ENCODE data around the gene ITSN1. TPM values are rescaled to one million over a fixed set of nuclear protein-coding genes. Genes with fewer than 3 reads are reported as not detected.

The ITSN1 gene
- total and polyA plus RNA-seq, 2 of the 13 experiments (the other 11 are each of a cell fraction or from before 2014, with no cell fraction given) = 26.1 to 33.8 TPM

DNA sequence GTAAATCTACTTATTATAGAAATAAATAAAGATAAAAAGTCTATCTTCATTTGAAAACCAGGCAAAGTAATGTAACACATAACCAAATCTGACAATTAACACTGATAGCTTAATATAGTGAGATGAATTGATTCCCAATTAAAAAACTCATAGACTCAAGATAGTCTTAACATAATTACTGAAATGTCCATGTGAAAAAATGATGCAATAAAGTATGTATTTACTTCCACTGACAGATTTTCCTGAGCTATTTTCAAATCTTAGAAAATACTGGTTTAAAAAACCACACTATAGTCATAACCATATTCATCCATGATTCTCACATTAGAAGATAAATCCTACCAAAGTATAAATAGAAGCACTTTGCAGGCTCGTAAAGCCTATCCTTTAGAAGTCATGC is 44.2 kb upstream of the ITSN1 start:
- in situ Hi-C loops (cut with HindIII; ENCODE audit: extremely low pct_ligation_motif_present, low pct_unique_long_range_greater_than_20kb) = no loop called here
- Histone ChIP-seq H3K4me3 (replicated peaks in 1 of 3; ENCODE audit: insufficient read depth in 1 of 3, low read depth in 2 of 3, low read length in 3 of 3) (no peak overlapping the region), H3K36me3 (replicated peaks in 1 of 2; ENCODE audit: control insufficient read depth in 1 of 2, insufficient read depth in 2 of 2, low read length in 2 of 2) (peaks cover 4 to 29% of the 10 kb centered on the region in 2 experiments), H2AFZ (ENCODE audit: low read length) (no peak overlapping the region), H3K4me1 (ENCODE audit: insufficient read depth, low read length) (no peaks in the 10 kb centered on the region), H4K20me1 (ENCODE audit: insufficient read depth, low read length) (no peaks in the 10 kb centered on the region), H3K79me2 (ENCODE audit: insufficient read depth, low read length) (no peaks in the 10 kb centered on the region), H3K4me2 (ENCODE audit: low read depth, low read length) (no peak overlapping the region), H3K27me3 (ENCODE audit: control insufficient read depth in 1 of 2, insufficient read depth in 2 of 2, low read length in 2 of 2) (no peaks in the 10 kb centered on the region), H3K9ac (ENCODE audit: insufficient read depth, low read depth, low read length) (no peak overlapping the region), H3K27ac (ENCODE audit: extremely low read length, insufficient read depth, low read length) (no peak overlapping the region), H3K9me3 (ENCODE audit: low read length) (no peaks in the 10 kb centered on the region)
- ChIA-PET POLR2A (no interaction called here), CTCF (ENCODE audit: low intra/inter-chr PET ratio, low total read pairs) (no interaction called here)
- WGBS (ENCODE audit: low lambda C conversion rate) = 96% methylated on average over 1 of the region's 1 CpG
- DNase-seq (ENCODE audit: low spot score) (no peak), ATAC-seq (no peak), FAIRE-seq (no peak)
- intact Hi-C loops (cut with micrococcal nuclease; ENCODE audit: unreplicated experiment) = no loop called here
- peak; percentile 20; the same call in 1 of the 2 replicates for TF ChIP-seq ATF7 (IDR thresholded peaks at IDR 0.05)
- TF ChIP-seq ATF7 (CRISPR knock-in tag; IDR thresholded peaks at IDR 0.05) = no peak
- TF ChIP-seq ATF3 (CRISPR knock-in tag; IDR thresholded peaks at IDR 0.05) = no peak
- TF ChIP-seq KDM1A (CRISPR knock-in tag; IDR thresholded peaks at IDR 0.05) = no peak
- TF ChIP-seq ZBTB42 (CRISPR knock-in tag; IDR thresholded peaks at IDR 0.05) = no peak
- TF ChIP-seq KLF12 (CRISPR knock-in tag; IDR thresholded peaks at IDR 0.05; ENCODE audit: borderline replicate concordance) = no peak
- no TSS peak for BruUV-seq (replicated peaks)

- ChIA-PET POLR2A (no interaction called here), CTCF (ENCODE audit: low intra/inter-chr PET ratio, low total read pairs) (no interaction called here)
- H2AFZ ChIP-seq (ENCODE audit: low read length) = no peak overlapping the region
- no peaks in the 10 kb centered on the region for H4K20me1 ChIP-seq (ENCODE audit: insufficient read depth, low read length)
- intact Hi-C loops (cut with micrococcal nuclease; ENCODE audit: unreplicated experiment) = loop anchor here (5.0 kb wide), 2 partner anchors 61 to 161 kb away; no protein-coding TSS in a partner anchor
- ATAC-seq (no peak), DNase-seq (ENCODE audit: low spot score) (no peak), FAIRE-seq (no peak)
- no peak overlapping the region for H3K4me3 ChIP-seq (replicated peaks in 1 of 3; ENCODE audit: insufficient read depth in 1 of 3, low read depth in 2 of 3, low read length in 3 of 3)
- H3K27me3 ChIP-seq (ENCODE audit: control insufficient read depth in 1 of 2, insufficient read depth in 2 of 2, low read length in 2 of 2) = no peaks in the 10 kb centered on the region
- peaks cover 4 to 13% of the 10 kb centered on the region in 2 experiments; a peak in 3 of 5 replicates for H3K36me3 ChIP-seq (replicated peaks in 1 of 2; ENCODE audit: control insufficient read depth in 1 of 2, insufficient read depth in 2 of 2, low read length in 2 of 2)
- no peaks in the 10 kb centered on the region for H3K9me3 ChIP-seq (ENCODE audit: low read length)
- no TSS peak for BruUV-seq (replicated peaks)
- TF ChIP-seq ZNF468 (CRISPR knock-in tag; IDR thresholded peaks at IDR 0.05) = no peak
- TF ChIP-seq ZNF143 (CRISPR knock-in tag; IDR thresholded peaks at IDR 0.05) = no peak
- TF ChIP-seq CTCF (CRISPR knock-in tag; IDR thresholded peaks at IDR 0.05) = no peak
- H3K27ac ChIP-seq (ENCODE audit: extremely low read length, insufficient read depth, low read length) = no peak overlapping the region
- WGBS (ENCODE audit: low lambda C conversion rate) = 94% methylated on average over 1 of the region's 1 CpG
- no peaks in the 10 kb centered on the region for H3K4me1 ChIP-seq (ENCODE audit: insufficient read depth, low read length)
- in situ Hi-C loops (cut with HindIII; ENCODE audit: extremely low pct_ligation_motif_present, low pct_unique_long_range_greater_than_20kb) = no loop called here
- H3K4me2 ChIP-seq (ENCODE audit: low read depth, low read length) = no peak overlapping the region
- H3K9ac ChIP-seq (ENCODE audit: insufficient read depth, low read depth, low read length) = no peak overlapping the region
- no peaks in the 10 kb centered on the region for H3K79me2 ChIP-seq (ENCODE audit: insufficient read depth, low read length)
Measured at GRCh38 chr21:33608559-33608958, 33.7 kb upstream of the ITSN1 start.
